HepG2 (cell line): ENCODE results near the gene ME3. TPM values are rescaled to one million over a fixed set of nuclear protein-coding genes. Genes with fewer than 3 reads are reported as not detected.

Experiments
- ATAC-seq: fragments of 200-7000 bp; cut with Tn5 transposase; 3 replicates; pipeline ENCODE4 v1.9.1; 2020; ENCODE audit warnings: mild to moderate bottlenecking, moderate library complexity
- BruUV-seq: library from RNA; stranded (reverse); fragments of 400-500 nt; replicated peaks from 2 replicates; lab custom pipeline; 2021; lab: Mats Ljungman, UMichigan
- CTCF ChIA-PET: fragments of 300-600 bp; formaldehyde crosslinking; extraction: SDS; loops from one replicate; lab custom pipeline; 2021; ENCODE audit warnings: low total read pairs, inconsistent platforms, low intra/inter-chr PET ratio; lab: Yijun Ruan, JAX
- POLR2A ChIA-PET: fragments of 350-600 bp; sonication (Branson Sonifier 250); formaldehyde crosslinking; loops from one replicate; lab custom pipeline; 2020; ENCODE audit warnings: antibody characterized with exemption, inconsistent platforms; lab: Yijun Ruan, JAX
- DNase-seq: peaks from one replicate; pipeline ENCODE4 v3.0.0-alpha.2; 2015; ENCODE audit warnings: low spot score
- FAIRE-seq: peaks from 3 replicates; lab custom pipeline; 2011; peaks lifted over from hg19 to GRCh38; lab: Jason Lieb, UNC
- H2AFZ ChIP-seq: one replicate; pipeline ENCODE4 v1.6.1; 2011; ENCODE audit warnings: low read length, inconsistent platforms
- H3K27ac ChIP-seq: fragments of 300-600 bp; 3 replicates; pipeline ENCODE4 v1.8.0; 2011; ENCODE audit warnings: mixed run types, mild to moderate bottlenecking, mixed read lengths, low read length, inconsistent platforms; ENCODE audit not compliant: insufficient read depth; ENCODE audit errors: extremely low read length
- H3K27me3 ChIP-seq, 2 experiments: fragments of 200-600 bp in 1 of 2; 2 replicates in 1 of 2; 3 replicates in 1 of 2; pipeline versions ENCODE4 v1.6.0 to v1.8.0; 2011; ENCODE audit warnings: low read length in 2 of 2, mild to moderate bottlenecking in 2 of 2, moderate library complexity in 2 of 2, inconsistent platforms in 1 of 2; ENCODE audit not compliant: insufficient read depth in 2 of 2, control insufficient read depth in 1 of 2
- H3K36me3 ChIP-seq, 2 experiments: fragments of 200-600 bp in 1 of 2; replicated peaks in 1 of 2; 2 replicates in 1 of 2; 3 replicates in 1 of 2; pipeline versions ENCODE4 v1.5.1 to v1.8.0; 2011; ENCODE audit warnings: low read length in 2 of 2, inconsistent platforms in 1 of 2; ENCODE audit not compliant: insufficient read depth in 2 of 2, control insufficient read depth in 1 of 2
- H3K4me1 ChIP-seq: 2 replicates; pipeline ENCODE4 v1.5.1; 2012; ENCODE audit warnings: low read length, inconsistent platforms; ENCODE audit not compliant: insufficient read depth
- H3K4me2 ChIP-seq: 2 replicates; pipeline ENCODE4 v1.6.0; 2011; ENCODE audit warnings: low read depth, low read length, inconsistent platforms
- H3K4me3 ChIP-seq, 3 experiments: fragments of 200-600 bp in 1 of 3; sonication (generic), shearing (Covaris generic) in 1 of 3; replicated peaks in 1 of 3; 2 replicates each; pipeline ENCODE4 v1.5.1; 2011 to 2016; ENCODE audit warnings: low read length in 3 of 3, inconsistent platforms in 2 of 3, low read depth in 2 of 3, mild to moderate bottlenecking in 2 of 3, control low read depth in 1 of 3, mixed read lengths in 1 of 3; ENCODE audit not compliant: insufficient read depth in 1 of 3
- H3K79me2 ChIP-seq: one replicate; pipeline ENCODE4 v1.6.1; 2011; ENCODE audit warnings: low read length, inconsistent platforms; ENCODE audit not compliant: insufficient read depth
- H3K9ac ChIP-seq: 2 replicates; pipeline ENCODE4 v1.6.0; 2011; ENCODE audit warnings: mild to moderate bottlenecking, low read depth, low read length, inconsistent platforms; ENCODE audit not compliant: insufficient read depth
- H3K9me3 ChIP-seq: 2 replicates; pipeline ENCODE4 v1.5.1; 2012; ENCODE audit warnings: mild to moderate bottlenecking, low read length
- H4K20me1 ChIP-seq: 2 replicates; pipeline ENCODE4 v1.6.0; 2011; ENCODE audit warnings: inconsistent platforms, mild to moderate bottlenecking, low read length, moderate library complexity; ENCODE audit not compliant: insufficient read depth
- FOXK1 ChIP-seq: sonication (generic); formaldehyde crosslinking; IDR thresholded peaks from 2 replicates; pipeline ENCODE4 v1.4.0; 2020; ENCODE audit warnings: low read depth, missing genetic modification reagents, borderline replicate concordance
- GATAD1 ChIP-seq: IDR thresholded peaks from 2 replicates; pipeline ENCODE4 v1.6.1; 2016; ENCODE audit warnings: missing genetic modification reagents, missing compliant biosample characterization
- MTA1 ChIP-seq: sonication (generic); formaldehyde crosslinking; IDR thresholded peaks from 2 replicates; pipeline ENCODE4 v1.4.0; 2020; ENCODE audit warnings: missing genetic modification reagents, mild to moderate bottlenecking, borderline replicate concordance
- MTF1 ChIP-seq: sonication (generic); formaldehyde crosslinking; IDR thresholded peaks from 2 replicates; pipeline ENCODE4 v1.5.0; 2020; ENCODE audit warnings: missing genetic modification reagents
- PHF20 ChIP-seq: sonication (generic); formaldehyde crosslinking; IDR thresholded peaks from 2 replicates; pipeline ENCODE4 v1.5.0; 2020; ENCODE audit warnings: mild to moderate bottlenecking, missing genetic modification reagents
- PITX1 ChIP-seq: sonication (generic); formaldehyde crosslinking; IDR thresholded peaks from 2 replicates; pipeline ENCODE4 v1.5.1; 2020; ENCODE audit warnings: mild to moderate bottlenecking, missing genetic modification reagents
- PLRG1 ChIP-seq: fragments of 450-650 bp; conservative IDR thresholded peaks from 2 replicates; pipeline ENCODE4 v1.6.1; 2016
- TERF1 ChIP-seq: sonication (generic); formaldehyde crosslinking; IDR thresholded peaks from 2 replicates; pipeline ENCODE4 v1.8.0; 2022; ENCODE audit warnings: mild to moderate bottlenecking, missing genetic modification reagents, moderate library complexity
- ZFAT ChIP-seq: sonication (generic); formaldehyde crosslinking; conservative IDR thresholded peaks from 2 replicates; pipeline ENCODE4 v1.8.1; 2023; ENCODE audit warnings: missing genetic modification reagents, inconsistent platforms
- ZNF740 ChIP-seq: sonication (generic); formaldehyde crosslinking; IDR thresholded peaks from 2 replicates; pipeline ENCODE4 v1.4.0; 2020; ENCODE audit warnings: missing genetic modification reagents
- ZSCAN20 ChIP-seq: sonication (generic); formaldehyde crosslinking; IDR thresholded peaks from 2 replicates; pipeline ENCODE4 v1.4.0; 2020; ENCODE audit warnings: missing genetic modification reagents, mild to moderate bottlenecking, borderline replicate concordance
- WGBS: methylation state at CpG from one replicate; pipeline ENCODE4 v1.1.6; 2017; ENCODE audit warnings: low lambda C conversion rate; 5-methylcytosine and 5-hydroxymethylcytosine counted together
- in situ Hi-C: cut with HindIII; loops from 2 replicates; pipeline ENCODE4 v1.10.0; 2017; ENCODE audit warnings: low pct_unique_long_range_greater_than_20kb; ENCODE audit not compliant: extremely low pct_ligation_motif_present
- intact Hi-C: fragments of 100-400 bp; cut with micrococcal nuclease; formaldehyde crosslinking; loops from one replicate; pipeline ENCODE4 v1.10.0; 2022; ENCODE audit not compliant: unreplicated experiment
- polyA plus RNA-seq, 8 experiments: library from polyadenylated mRNA; depleted of rRNA in 3 of 8; stranded (reverse) in 7 of 8; unstranded in 1 of 8; fragments of >200 nt; fragmentation: Illumina TruSeq in 4 of 8; extraction: Trizol in 4 of 8; gene quantifications; 2 replicates each; pipeline versions ENCODE4 v1.2.1 to v1.2.3, GENCODE V29; 2011 to 2016; ENCODE audit warnings: low read depth in 4 of 8, missing spikeins in 1 of 8, mixed read lengths in 1 of 8; ENCODE audit not compliant: insufficient read depth in 1 of 8
- total RNA-seq, 5 experiments: library from RNA; depleted of rRNA; stranded (reverse); fragments of >200 nt; fragmentation: Illumina TruSeq; extraction: Trizol; gene quantifications; 2 replicates each; pipeline ENCODE4 v1.2.3, GENCODE V29; 2016; ENCODE audit warnings: low read depth in 1 of 5
- TF ChIP-seq, protein P1 (sequence below): sonication (generic); formaldehyde crosslinking; IDR thresholded peaks from 2 replicates; pipeline ENCODE4 v1.8.1; 2023; ENCODE audit warnings: mild to moderate bottlenecking, missing genetic modification reagents
- TF ChIP-seq, protein P2 (sequence below): sonication (generic); formaldehyde crosslinking; IDR thresholded peaks from 2 replicates; pipeline ENCODE4 v1.8.1; 2023; ENCODE audit warnings: missing genetic modification reagents, mild to moderate bottlenecking, borderline replicate concordance
- TF ChIP-seq, protein P3 (sequence below): sonication (generic); formaldehyde crosslinking; IDR thresholded peaks from 2 replicates; pipeline ENCODE4 v1.5.1; 2020; ENCODE audit warnings: mild to moderate bottlenecking, missing genetic modification reagents

ME3 gene
- total and polyA plus RNA-seq, 2 of the 13 experiments (the other 11 are each of a cell fraction or from before 2014, with no cell fraction given), result not detected

- CTCF ChIA-PET, result no interaction called here
- intact Hi-C loops (no loop called here), in situ Hi-C loops (loop anchor here (10.0 kb wide), 1 partner anchor 111 kb away; no protein-coding TSS in a partner anchor)
- no peak overlapping the region for H3K4me3 ChIP-seq
- no peak for DNase-seq
- no peak for ATAC-seq
- BruUV-seq, result no TSS peak
- no peak overlapping the region for H3K27ac ChIP-seq
- H3K4me2 ChIP-seq, result no peak overlapping the region
- no peaks in the 10 kb centered on the region for H4K20me1 ChIP-seq
- H3K27me3 ChIP-seq, result no peaks in the 10 kb centered on the region
- no peak overlapping the region for H2AFZ ChIP-seq
- H3K4me1 ChIP-seq, result peaks cover 26% of the 10 kb centered on the region
- POLR2A ChIA-PET, result no interaction called here
- H3K36me3 ChIP-seq, result no peaks in the 10 kb centered on the region
- H3K9ac ChIP-seq, result no peak overlapping the region
- 92% methylated on average over 3 of the region's 3 CpGs for WGBS
- no peaks in the 10 kb centered on the region for H3K9me3 ChIP-seq
- FAIRE-seq, result no peak
- H3K79me2 ChIP-seq, result no peaks in the 10 kb centered on the region
- TF ChIP-seq, protein P1, sequence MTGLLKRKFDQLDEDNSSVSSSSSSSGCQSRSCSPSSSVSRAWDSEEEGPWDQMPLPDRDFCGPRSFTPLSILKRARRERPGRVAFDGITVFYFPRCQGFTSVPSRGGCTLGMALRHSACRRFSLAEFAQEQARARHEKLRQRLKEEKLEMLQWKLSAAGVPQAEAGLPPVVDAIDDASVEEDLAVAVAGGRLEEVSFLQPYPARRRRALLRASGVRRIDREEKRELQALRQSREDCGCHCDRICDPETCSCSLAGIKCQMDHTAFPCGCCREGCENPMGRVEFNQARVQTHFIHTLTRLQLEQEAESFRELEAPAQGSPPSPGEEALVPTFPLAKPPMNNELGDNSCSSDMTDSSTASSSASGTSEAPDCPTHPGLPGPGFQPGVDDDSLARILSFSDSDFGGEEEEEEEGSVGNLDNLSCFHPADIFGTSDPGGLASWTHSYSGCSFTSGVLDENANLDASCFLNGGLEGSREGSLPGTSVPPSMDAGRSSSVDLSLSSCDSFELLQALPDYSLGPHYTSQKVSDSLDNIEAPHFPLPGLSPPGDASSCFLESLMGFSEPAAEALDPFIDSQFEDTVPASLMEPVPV (CRISPR knock-in tag), result no peak
- TF ChIP-seq ZFAT (CRISPR knock-in tag), result no peak
- TF ChIP-seq FOXK1 (CRISPR knock-in tag), result no peak
- TF ChIP-seq PLRG1, result no peak
- no peak for TF ChIP-seq MTA1 (CRISPR knock-in tag)
- TF ChIP-seq ZSCAN20 (CRISPR knock-in tag), result no peak
- TF ChIP-seq ZNF740 (CRISPR knock-in tag), result no peak
- no peak for TF ChIP-seq TERF1
- no peak for TF ChIP-seq PHF20 (CRISPR knock-in tag)
- TF ChIP-seq, protein P2, sequence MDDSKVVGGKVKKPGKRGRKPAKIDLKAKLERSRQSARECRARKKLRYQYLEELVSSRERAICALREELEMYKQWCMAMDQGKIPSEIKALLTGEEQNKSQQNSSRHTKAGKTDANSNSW (CRISPR knock-in tag), result no peak
- no peak for TF ChIP-seq GATAD1 (CRISPR knock-in tag)
- TF ChIP-seq PITX1 (CRISPR knock-in tag), result no peak
- TF ChIP-seq MTF1 (CRISPR knock-in tag), result no peak
- TF ChIP-seq, protein P3, sequence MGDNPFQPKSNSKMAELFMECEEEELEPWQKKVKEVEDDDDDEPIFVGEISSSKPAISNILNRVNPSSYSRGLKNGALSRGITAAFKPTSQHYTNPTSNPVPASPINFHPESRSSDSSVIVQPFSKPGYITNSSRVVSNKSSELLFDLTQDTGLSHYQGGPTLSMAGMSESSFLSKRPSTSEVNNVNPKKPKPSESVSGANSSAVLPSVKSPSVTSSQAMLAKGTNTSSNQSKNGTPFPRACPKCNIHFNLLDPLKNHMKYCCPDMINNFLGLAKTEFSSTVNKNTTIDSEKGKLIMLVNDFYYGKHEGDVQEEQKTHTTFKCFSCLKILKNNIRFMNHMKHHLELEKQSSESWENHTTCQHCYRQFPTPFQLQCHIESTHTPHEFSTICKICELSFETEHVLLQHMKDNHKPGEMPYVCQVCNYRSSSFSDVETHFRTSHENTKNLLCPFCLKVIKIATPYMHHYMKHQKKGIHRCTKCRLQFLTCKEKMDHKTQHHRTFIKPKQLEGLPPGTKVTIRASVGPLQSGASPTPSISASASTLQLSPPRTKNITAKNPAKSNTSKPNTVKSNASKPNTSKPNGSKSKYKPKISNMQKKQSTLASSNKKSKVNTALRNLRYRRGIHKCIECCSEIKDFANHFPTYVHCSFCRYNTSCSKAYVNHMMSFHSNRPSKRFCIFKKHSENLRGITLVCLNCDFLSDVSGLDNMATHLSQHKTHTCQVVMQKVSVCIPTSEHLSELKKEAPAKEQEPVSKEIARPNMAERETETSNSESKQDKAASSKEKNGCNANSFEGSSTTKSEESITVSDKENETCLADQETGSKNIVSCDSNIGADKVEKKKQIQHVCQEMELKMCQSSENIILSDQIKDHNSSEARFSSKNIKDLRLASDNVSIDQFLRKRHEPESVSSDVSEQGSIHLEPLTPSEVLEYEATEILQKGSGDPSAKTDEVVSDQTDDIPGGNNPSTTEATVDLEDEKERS, result no peak
Observed at GRCh38 chr11:86595451-86595850, 77.0 kb downstream of the ME3 start.
